ENCODE data around the gene HEXIM2. TPM values are rescaled to one million over a fixed set of nuclear protein-coding genes. Genes with fewer than 3 reads are reported as not detected.

The HEXIM2 gene
- total and polyA plus RNA-seq, 2 of the 13 experiments (the other 11 are each of a cell fraction or from before 2014, with no cell fraction given), result 27.1 to 32.4 TPM

- TF ChIP-seq ZSCAN31 (CRISPR knock-in tag; IDR thresholded peaks at IDR 0.05; ENCODE audit: low read depth), result peak; percentile 92
- no peak; the same call in 1 of the 2 replicates for TF ChIP-seq HNF1A (IDR thresholded peaks at IDR 0.05; ENCODE audit: low read depth)
- TF ChIP-seq HNF1A (CRISPR knock-in tag; IDR thresholded peaks at IDR 0.05; ENCODE audit: borderline replicate concordance), result peak; percentile 86
- peak; percentile 29; the same call in 1 of the 2 replicates for TF ChIP-seq HBP1 (CRISPR knock-in tag; IDR thresholded peaks at IDR 0.05; ENCODE audit: low read depth)
- TF ChIP-seq ZMYM3 (CRISPR knock-in tag; IDR thresholded peaks at IDR 0.05), result peak; percentile 52
- TF ChIP-seq FOSL1 (CRISPR knock-in tag; IDR thresholded peaks at IDR 0.05; ENCODE audit: borderline replicate concordance), result no peak
- TF ChIP-seq TRIM24 (CRISPR knock-in tag; IDR thresholded peaks at IDR 0.05), result no peak
- peak; percentile 61; the same call in 1 of the 2 replicates for TF ChIP-seq CHCHD3 (CRISPR knock-in tag; IDR thresholded peaks at IDR 0.05)
- TF ChIP-seq ZSCAN21 (CRISPR knock-in tag; IDR thresholded peaks at IDR 0.05; ENCODE audit: borderline replicate concordance), result peak; percentile 87; the same call in 1 of the 2 replicates
- TF ChIP-seq ZNF768 (CRISPR knock-in tag; IDR thresholded peaks at IDR 0.05), result peak; percentile 74; the same call in 1 of the 2 replicates
- peak; percentile 69 for TF ChIP-seq RAD21 (CRISPR knock-in tag; IDR thresholded peaks at IDR 0.05)
- TF ChIP-seq ZNF138 (CRISPR knock-in tag; IDR thresholded peaks at IDR 0.05; ENCODE audit: low read depth), result peak; percentile 83; the same call in 1 of the 2 replicates
- peak; percentile 84 for TF ChIP-seq IKZF5 (CRISPR knock-in tag; IDR thresholded peaks at IDR 0.05)
- TF ChIP-seq ZNF282 (IDR thresholded peaks at IDR 0.05; ENCODE audit: partially characterized antibody), result no peak
- no peak for TF ChIP-seq ZNF414 (CRISPR knock-in tag; IDR thresholded peaks at IDR 0.05)
- TF ChIP-seq ZMYM4 (CRISPR knock-in tag; IDR thresholded peaks at IDR 0.05), result no peak; the same call in none of the 2 replicates
- no peak for TF ChIP-seq ATF6 (CRISPR knock-in tag; conservative IDR thresholded peaks at IDR 0.05)
- TF ChIP-seq ZFP82 (CRISPR knock-in tag; IDR thresholded peaks at IDR 0.05; ENCODE audit: borderline replicate concordance), result peak; percentile 67; the same call in 1 of the 2 replicates
- TF ChIP-seq ZKSCAN5 (CRISPR knock-in tag; IDR thresholded peaks at IDR 0.05), result no peak
Observed at GRCh38 chr17:45172541-45173286, 11.0 kb downstream of the HEXIM2 start (continued).
